Stimulated activated CD8-positive, alpha-beta memory T cell treated with anti-CD3 and anti-CD28 coated beads, Interleukin-12 subunit alpha, Interleukin-12 subunit beta, amount 100 ng/mL, for 1 hour (primary cell): ENCODE results near the gene TSPAN9.

Source experiments
- DNase-seq: peaks from one replicate; pipeline ENCODE4 v3.0.0-alpha.2; 2020; ENCODE audit warnings: low read depth

The TSPAN9 gene

DNA sequence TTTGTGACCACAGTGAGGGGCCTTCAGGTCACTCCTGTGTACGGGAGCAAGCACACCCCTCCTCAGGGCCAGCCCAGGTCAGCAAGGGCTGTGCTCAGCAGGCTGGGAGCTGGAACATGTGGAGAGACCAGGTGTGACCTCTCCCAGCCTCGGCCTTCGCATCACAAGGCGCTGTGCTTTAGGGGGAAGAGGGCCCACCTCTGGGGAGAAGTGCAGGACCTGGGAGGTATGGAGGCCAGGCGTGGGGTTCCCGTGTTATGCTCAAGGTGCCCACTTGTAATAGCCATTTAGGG is 219.2 kb downstream of the TSPAN9 start:
- DNase-seq: no peak

GRCh38 chr12:3298603-3299002 is 221.4 kb downstream of the TSPAN9 start:
- DNase-seq: no peak

- peak; percentile 59 for DNase-seq
Measured at GRCh38 chr12:3299929-3300832, 223.0 kb downstream of the TSPAN9 start.

DNA sequence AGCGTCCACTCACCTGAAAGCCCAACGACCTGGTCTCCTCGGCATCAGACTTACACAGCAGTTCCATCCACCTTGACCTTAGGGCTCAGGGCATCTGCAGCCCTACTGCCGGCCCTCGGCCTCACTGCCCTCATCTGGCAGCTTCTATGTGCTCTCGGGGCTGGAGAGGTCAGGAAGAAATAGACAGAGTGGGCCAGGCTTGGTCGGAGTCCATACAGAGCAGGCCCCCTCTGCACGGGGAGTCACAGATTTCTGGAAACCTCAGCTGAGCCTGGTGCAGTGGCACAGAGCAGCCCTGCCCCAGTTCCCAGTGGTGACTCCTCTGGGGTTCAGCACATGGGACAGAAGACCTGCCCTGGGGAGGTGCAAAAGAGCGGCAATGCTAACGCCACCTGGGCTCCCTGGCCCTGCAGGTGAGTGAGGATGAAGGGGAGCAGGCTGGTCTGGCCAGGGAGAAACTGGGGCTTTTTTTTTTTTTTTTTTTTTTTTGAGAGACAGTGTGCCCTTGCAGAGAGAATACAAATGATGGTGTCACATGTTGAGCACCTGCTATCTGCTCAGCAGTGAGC is 223.7 kb downstream of the TSPAN9 start:
- DNase-seq: no peak

GRCh38 chr12:3302401-3303041 is 225.3 kb downstream of the TSPAN9 start:
- DNase-seq: no peak

DNA sequence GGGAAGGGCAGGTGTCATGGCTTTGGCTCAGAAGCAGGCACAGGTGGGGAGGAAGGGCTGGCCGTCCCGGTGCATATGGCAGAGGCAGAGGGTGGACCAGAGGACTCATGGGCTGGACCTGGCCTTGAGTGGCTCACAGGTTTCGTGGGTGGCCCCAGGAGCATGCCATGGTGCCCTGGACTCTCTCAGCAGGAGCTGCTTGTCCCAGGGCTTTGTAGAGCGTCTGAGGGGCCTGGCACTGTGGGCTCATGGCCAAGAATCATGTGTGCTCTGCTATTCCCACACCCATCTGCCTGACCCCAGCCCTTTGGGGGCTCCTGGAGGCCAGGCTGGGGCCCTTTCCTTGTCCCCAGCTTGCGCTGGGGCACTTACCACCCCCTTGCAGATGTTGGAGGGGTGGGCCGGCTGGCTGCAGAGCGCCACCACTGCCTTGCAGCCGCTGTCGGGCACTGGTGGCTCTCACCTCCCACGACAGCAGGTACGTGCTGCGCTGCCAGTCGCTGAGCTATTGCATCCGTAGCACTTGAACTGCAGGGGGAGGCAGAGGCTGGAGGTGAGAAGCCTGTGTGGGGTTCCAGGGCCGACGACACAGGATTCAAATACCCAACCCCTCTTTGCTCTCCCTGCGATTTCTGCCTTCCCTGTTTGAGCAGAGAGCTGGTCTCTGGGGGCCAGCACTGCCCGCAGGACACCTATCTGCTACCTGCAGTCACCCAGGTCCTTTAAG is 226.4 kb downstream of the TSPAN9 start:
- no peak for DNase-seq

DNA sequence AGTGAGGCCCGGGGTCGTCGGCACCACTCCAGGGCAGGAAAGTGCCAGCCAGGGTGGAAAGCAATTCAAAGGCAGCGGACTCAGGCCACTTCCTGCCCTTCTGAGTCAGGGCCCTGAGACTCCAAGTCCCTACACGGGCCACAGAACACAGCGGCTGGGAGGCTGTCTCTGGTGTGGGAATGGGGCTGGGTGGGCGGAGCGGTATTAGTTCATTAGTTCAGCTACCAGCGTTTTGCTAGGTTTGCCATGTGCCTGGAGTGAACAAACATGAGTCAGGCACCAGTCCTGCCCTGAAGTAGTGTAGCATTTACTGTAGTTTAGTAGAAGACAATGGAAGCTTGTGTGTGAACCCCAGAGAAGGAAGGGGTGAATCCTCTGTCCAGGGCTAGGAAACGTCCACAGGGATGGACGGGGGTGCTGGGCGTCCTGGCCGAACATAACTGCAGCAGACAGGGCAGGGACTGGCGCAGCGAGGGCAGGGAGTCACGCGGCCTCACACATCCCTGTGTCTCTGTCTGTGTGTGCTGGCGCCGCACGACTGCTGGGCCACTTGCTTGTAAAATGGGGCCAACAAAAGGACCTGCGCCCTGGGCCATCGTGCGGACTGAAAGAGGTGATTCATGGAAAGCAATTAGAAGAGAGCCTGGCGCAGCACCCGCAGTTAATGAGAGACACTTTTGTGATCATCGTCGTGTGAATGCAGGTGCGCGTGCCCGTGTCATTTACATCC is 227.4 kb downstream of the TSPAN9 start:
- no peak for DNase-seq

GRCh38 chr12:3305464-3305863 is 228.3 kb downstream of the TSPAN9 start:
- no peak for DNase-seq

DNA sequence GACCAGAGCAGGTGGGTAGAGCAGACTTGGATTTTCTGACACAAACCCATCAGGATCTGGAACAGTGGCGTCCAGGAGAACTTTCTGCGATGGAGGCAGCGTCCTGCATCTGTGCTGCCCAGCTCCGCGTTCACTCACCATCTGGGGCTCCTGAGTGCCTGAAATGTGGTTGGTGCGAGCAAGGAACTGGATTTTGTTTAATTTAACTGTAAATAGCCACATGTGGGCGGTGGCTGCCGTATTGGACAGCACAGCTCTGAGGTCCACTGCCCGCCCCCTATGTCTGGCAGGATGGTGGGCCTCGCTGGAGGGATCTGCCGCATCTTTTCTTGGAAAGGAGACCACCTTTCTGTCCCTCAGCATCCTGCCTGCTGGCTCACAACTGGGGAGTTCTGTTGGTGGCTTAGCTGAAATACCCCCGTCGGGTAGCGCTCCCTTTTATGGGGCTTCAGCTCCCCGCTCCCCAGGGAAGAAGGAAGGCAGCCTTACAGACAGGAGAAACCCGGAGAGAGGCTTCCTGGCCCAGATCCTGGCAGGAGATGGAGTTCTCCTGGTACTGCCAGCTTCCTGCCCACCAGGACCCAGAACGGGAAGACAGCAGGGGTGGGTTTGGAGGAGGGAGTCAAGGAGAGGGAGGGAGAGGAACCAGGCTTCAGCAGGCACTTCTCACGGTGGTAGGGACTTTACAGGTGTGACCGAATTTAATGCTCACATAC is 228.9 kb downstream of the TSPAN9 start:
- DNase-seq: no peak

DNA sequence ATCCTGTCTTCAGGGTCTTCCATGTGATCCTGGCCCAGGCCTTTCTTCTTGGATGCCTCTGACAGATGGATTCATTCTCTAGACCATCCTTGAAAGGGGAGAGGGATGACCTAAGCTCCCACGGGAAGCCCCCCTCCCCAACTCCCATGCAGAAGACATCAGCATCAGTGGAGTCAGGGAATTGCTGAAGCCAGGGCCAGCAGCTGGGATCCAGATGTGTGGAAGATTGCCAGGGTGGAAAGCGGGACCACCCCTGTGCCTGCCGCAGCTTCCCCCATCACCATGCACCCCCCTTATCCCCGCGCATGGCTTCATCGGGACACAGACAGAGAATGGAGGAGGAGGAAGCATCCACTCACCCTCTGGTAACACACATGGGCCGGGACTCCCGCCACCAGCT is 230.2 kb downstream of the TSPAN9 start:
- DNase-seq: no peak

GRCh38 chr12:3308063-3308462 is 230.9 kb downstream of the TSPAN9 start:
- DNase-seq: no peak

GRCh38 chr12:3308609-3309008 is 231.4 kb downstream of the TSPAN9 start:
- DNase-seq: no peak

- DNase-seq: no peak
Measured at GRCh38 chr12:3309805-3310204, 232.6 kb downstream of the TSPAN9 start.

GRCh38 chr12:3310271-3311026 is 233.3 kb downstream of the TSPAN9 start:
- DNase-seq: no peak

- no peak for DNase-seq
Measured at GRCh38 chr12:3311027-3311402, 233.8 kb downstream of the TSPAN9 start.

DNA sequence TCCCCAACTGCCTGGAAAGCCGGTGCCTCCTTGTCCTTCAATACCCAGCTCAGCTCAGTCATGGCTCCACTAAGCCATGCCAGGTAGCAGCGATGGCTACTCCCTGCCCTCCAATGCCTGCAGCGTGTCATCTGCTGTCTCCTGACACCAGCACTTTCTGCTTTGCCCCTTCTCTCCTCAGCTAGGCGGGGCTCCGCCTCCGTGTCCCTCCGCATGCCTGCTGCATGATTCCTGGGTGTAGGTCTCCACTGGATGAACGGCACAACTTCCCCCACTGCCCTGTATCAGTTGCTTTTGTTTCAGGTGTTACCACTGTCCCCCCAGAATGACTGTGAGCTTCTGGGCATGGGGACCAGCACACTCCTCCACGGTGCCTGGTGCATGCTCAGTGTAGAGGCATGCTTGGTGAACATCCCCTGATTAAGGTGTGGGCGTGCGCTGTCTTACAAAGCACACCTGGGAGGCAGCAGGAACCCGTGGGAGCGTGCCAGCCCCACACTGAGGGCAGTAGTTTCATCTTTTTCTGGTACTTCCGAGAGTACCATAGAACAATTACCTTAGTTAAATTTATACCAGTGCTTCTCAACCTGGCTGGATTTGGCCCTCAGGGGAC is 234.4 kb downstream of the TSPAN9 start:
- no peak for DNase-seq

DNA sequence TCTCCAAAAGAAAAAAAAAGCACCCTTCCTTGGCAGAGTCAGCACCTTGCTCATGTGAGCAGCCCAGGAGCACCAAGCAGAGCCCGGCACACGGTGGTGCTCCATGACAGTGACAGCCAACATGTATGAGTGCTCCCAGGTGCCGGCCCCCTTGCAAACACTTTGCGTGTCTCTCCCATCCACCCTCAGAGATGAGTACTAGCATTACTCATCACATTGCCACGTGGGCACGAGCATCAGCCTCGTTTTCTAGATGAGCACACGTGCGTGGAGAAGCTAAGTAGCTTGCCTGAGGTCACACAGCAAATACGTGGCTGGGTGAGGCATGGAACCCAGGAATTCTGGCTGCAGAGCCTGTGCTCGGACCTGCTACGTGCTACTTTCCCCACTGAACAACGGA is 235.9 kb downstream of the TSPAN9 start:
- no peak for DNase-seq

DNA sequence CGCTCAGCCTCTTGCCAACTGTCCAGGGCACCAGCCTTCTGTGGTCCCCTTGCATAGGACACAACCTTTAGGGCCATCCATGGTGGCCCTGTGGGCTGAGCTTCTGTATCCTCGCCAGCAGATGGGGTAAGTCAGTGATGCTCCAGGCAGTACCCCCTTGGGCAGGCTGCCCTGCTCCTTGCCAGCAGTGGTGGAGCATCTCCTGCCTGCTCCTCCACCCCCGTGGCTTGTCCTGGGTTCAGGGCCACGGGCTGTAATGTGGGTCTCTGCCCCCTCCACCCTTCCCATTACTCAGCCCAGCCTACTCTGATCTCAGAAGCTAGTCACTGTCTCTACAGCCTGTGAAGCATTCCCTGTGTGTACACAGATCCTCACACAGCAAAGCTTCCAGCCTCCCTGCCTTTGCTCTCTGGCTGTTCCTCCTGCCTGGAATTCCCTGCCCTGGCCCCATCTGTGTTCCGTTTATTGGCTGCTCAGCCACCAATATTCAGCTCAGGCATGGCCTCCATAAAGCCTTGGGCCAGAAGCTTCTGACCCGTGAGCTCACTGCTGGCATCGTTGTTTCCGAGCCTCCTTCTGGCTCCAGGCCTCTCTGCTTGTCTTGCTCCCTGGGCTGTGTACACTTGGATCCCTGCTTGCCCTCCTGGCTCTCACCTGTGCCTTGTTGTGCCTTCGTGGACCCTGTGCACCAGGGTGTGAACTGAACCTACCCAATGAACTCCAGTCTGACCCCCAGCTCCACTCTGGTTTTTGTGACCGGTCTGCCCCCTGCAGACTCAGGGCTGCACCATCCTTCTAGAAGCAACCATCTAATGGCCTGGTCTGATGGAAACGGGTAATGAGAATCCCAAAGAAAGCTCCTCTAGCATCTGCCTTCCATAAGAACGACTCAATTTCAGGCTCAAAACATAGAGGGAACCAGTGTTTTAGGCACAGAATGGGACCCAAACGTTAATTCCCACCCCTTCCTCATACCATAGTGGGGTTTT is 236.8 kb downstream of the TSPAN9 start:
- no peak for DNase-seq

- DNase-seq: no peak
Measured at GRCh38 chr12:3315201-3315661, 238.1 kb downstream of the TSPAN9 start.
